CD14-positive monocyte (primary cell): ENCODE results near the gene MPHOSPH6. TPM values are rescaled to one million over a fixed set of nuclear protein-coding genes. Genes with fewer than 3 reads are reported as not detected.

Experiments used
- DNase-seq, 3 donors: peaks; one replicate each; pipeline ENCODE4 v3.0.0-alpha.2; 2011 to 2022
- H2AFZ ChIP-seq: 2 replicates; pipeline ENCODE4 v1.6.0; 2012; ENCODE audit warnings: mild to moderate bottlenecking, low read depth, low read length, inconsistent platforms; ENCODE audit not compliant: insufficient read depth, poor library complexity, severe bottlenecking
- H3K27ac ChIP-seq, 2 donors: 1 replicate in 1 of 2; 2 replicates in 1 of 2; pipeline ENCODE4 v1.5.1; 2012 to 2013; ENCODE audit warnings: low read length in 2 of 2, control low read depth in 1 of 2, inconsistent platforms in 1 of 2, low read depth in 1 of 2, mild to moderate bottlenecking in 1 of 2
- H3K27me3 ChIP-seq, 2 donors: one replicate each; pipeline versions ENCODE4 v1.6.0 to v1.6.1; 2011 to 2013; ENCODE audit warnings: low read length in 2 of 2; ENCODE audit not compliant: control insufficient read depth in 2 of 2, insufficient read depth in 2 of 2
- H3K36me3 ChIP-seq, 2 donors: replicated peaks in 1 of 2; 1 replicate in 1 of 2; 2 replicates in 1 of 2; pipeline versions ENCODE4 v1.5.1 to v1.6.1; 2012 to 2013; ENCODE audit warnings: low read length in 2 of 2, control low read depth in 1 of 2, inconsistent platforms in 1 of 2, mild to moderate bottlenecking in 1 of 2; ENCODE audit not compliant: insufficient read depth in 2 of 2, control insufficient read depth in 1 of 2
- H3K4me1 ChIP-seq, 2 donors: 1 replicate in 1 of 2; 2 replicates in 1 of 2; pipeline versions ENCODE4 v1.5.1 to v1.6.1; 2012 to 2013; ENCODE audit warnings: low read length in 2 of 2, control low read depth in 1 of 2, inconsistent platforms in 1 of 2, mild to moderate bottlenecking in 1 of 2, moderate library complexity in 1 of 2; ENCODE audit not compliant: insufficient read depth in 2 of 2, control insufficient read depth in 1 of 2
- H3K4me2 ChIP-seq: replicated peaks from 2 replicates; pipeline ENCODE3; 2012; ENCODE audit warnings: low read length, moderate library complexity, mild to moderate bottlenecking; ENCODE audit not compliant: poor library complexity, severe bottlenecking; ENCODE audit errors: extremely low read depth
- H3K4me3 ChIP-seq, 3 experiments: fragments of 200-600 bp in 1 of 3; sonication (generic) in 1 of 3; replicated peaks in 1 of 3; 1 replicate in 2 of 3; 2 replicates in 1 of 3; pipeline ENCODE4 v1.5.1; 2011 to 2013; ENCODE audit warnings: low read length in 3 of 3, mild to moderate bottlenecking in 3 of 3, control low read depth in 2 of 3, low read depth in 2 of 3, inconsistent platforms in 1 of 3, moderate library complexity in 1 of 3
- H3K79me2 ChIP-seq: 2 replicates; pipeline ENCODE4 v1.6.0; 2012; ENCODE audit warnings: mild to moderate bottlenecking, control low read depth, inconsistent platforms, low read length, moderate library complexity; ENCODE audit not compliant: insufficient read depth
- H3K9ac ChIP-seq: 2 replicates; pipeline ENCODE4 v1.6.0; 2017; ENCODE audit warnings: low read length, mild to moderate bottlenecking; ENCODE audit not compliant: insufficient read depth, poor library complexity, severe bottlenecking
- H3K9me3 ChIP-seq, 2 donors: replicated peaks in 1 of 2; 1 replicate in 1 of 2; 2 replicates in 1 of 2; pipeline versions ENCODE4 v1.5.1 to v1.6.1; 2012 to 2013; ENCODE audit warnings: low read length in 2 of 2, control low read depth in 1 of 2; ENCODE audit not compliant: control insufficient read depth in 1 of 2, insufficient read depth in 1 of 2
- H4K20me1 ChIP-seq: 2 replicates; pipeline ENCODE4 v1.6.0; 2012; ENCODE audit warnings: mild to moderate bottlenecking, low read length, control low read depth, moderate library complexity; ENCODE audit not compliant: insufficient read depth
- H3K27ac Mint-ChIP-seq, 7 donors: one replicate each; pipeline ENCODE4 v1.8.0; 2020; ENCODE audit warnings: mild to moderate bottlenecking in 7 of 7, mixed read lengths in 7 of 7, moderate library complexity in 6 of 7, inconsistent platforms in 2 of 7
- H3K27me3 Mint-ChIP-seq, 3 donors: one replicate each; pipeline ENCODE4 v1.8.0; 2021 to 2022; ENCODE audit warnings: low read depth in 3 of 3, mild to moderate bottlenecking in 3 of 3, mixed read lengths in 3 of 3, moderate library complexity in 3 of 3, inconsistent platforms in 1 of 3
- H3K36me3 Mint-ChIP-seq, 2 donors: one replicate each; pipeline ENCODE4 v1.8.0; 2020; ENCODE audit warnings: mixed read lengths in 2 of 2, inconsistent platforms in 1 of 2, mild to moderate bottlenecking in 1 of 2
- H3K4me1 Mint-ChIP-seq: one replicate; pipeline ENCODE4 v1.8.0; 2020; ENCODE audit warnings: mild to moderate bottlenecking, mixed read lengths
- H3K4me3 Mint-ChIP-seq, 2 donors: one replicate each; pipeline ENCODE4 v1.8.0; 2020; ENCODE audit warnings: mild to moderate bottlenecking in 2 of 2, mixed read lengths in 2 of 2, moderate library complexity in 1 of 2
- H3K9me3 Mint-ChIP-seq, 7 donors: one replicate each; pipeline ENCODE4 v1.8.0; 2020 to 2022; ENCODE audit warnings: mixed read lengths in 7 of 7, mild to moderate bottlenecking in 6 of 7, moderate library complexity in 6 of 7, inconsistent platforms in 2 of 7
- WGBS: methylation state at CpG from one replicate; pipeline ENCODE4 v1.1.5; 2013; ENCODE audit warnings: missing lambda C conversion rate; ENCODE audit not compliant: insufficient coverage; 5-methylcytosine and 5-hydroxymethylcytosine counted together
- intact Hi-C, 2 donors: fragments of 100-400 bp; cut with micrococcal nuclease; formaldehyde crosslinking; loops; one replicate each; pipeline versions ENCODE4 v1.15.0 to v1.15.1; 2023
- polyA plus RNA-seq, 3 donors: library from polyadenylated mRNA; depleted of rRNA in 1 of 3; unstranded in 2 of 3; stranded (reverse) in 1 of 3; fragments of 300-500 nt in 2 of 3; fragments of >200 nt in 1 of 3; fragmentation: Illumina TruSeq in 2 of 3; gene quantifications; 1 replicate in 2 of 3; 2 replicates in 1 of 3; pipeline ENCODE4 v1.2.3, GENCODE V29; 2012 to 2021
- TF ChIP-seq, protein P1 (sequence below): fragments of 200-600 bp; IDR thresholded peaks from one replicate; pipeline ENCODE4 v1.8.0; 2022; ENCODE audit warnings: antibody characterized with exemption, mild to moderate bottlenecking

Gene MPHOSPH6
- polyA plus RNA-seq, 3 donors, result 8.6 to 37.6 (median 20.2) TPM

DNA sequence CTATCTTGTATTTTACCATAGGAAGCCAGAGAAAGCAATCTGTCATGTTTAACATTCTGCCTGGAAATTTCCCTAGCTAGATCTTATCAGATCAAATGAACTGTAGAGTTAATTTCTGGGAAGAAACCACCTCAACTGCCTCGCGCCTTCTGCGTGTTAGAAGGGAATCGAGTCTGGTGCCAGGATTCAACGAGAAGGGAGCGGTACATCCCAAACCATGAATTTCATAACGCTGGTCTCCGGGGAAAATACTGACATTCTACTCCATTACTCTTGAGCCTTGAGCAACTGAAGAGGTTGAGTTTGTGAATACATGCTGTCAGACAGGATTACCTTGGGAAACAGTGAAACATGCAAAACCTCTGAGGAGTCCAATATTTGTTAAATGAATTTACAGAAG is 35.2 kb downstream of the MPHOSPH6 start:
- H3K9ac ChIP-seq, result no peak overlapping the region
- intact Hi-C loops, result no loop called here
- no peaks in the 10 kb centered on the region for H4K20me1 ChIP-seq

DNA sequence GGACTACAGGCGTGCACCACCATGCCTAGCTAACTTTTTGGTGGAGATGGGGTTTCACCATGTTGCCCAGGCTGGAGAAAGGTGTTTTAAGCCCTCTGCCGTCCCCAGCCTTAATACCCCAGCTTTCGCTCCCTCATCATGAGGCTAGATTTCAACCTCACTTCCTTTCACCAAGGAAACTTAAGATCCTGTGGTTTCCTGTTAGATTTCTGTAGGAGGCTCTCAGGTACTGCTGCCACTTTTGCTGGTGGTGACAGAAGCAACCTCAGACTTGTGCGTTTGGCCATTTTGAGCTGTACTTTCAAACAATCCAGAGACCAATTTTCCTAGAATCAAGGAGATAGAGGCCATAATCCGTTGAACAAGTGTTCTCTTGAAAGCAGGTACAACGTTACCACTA is 36.2 kb downstream of the MPHOSPH6 start:
- Mint-ChIP-seq H3K4me1 (no peaks in the 10 kb centered on the region), H3K4me3 (no peak overlapping the region), H3K9me3 (peaks cover 0 to 3% (median 0%) of the 10 kb centered on the region in 7 donors), H3K27me3 (peaks cover 2 to 5% (median 5%) of the 10 kb centered on the region in 3 donors), H3K27ac (no peak overlapping the region), H3K36me3 (peaks cover 8 to 9% of the 10 kb centered on the region in 2 donors)
- WGBS, result 79% methylated on average over 3 of the region's 6 CpGs
- Histone ChIP-seq H4K20me1 (no peaks in the 10 kb centered on the region), H3K36me3 (peaks cover 0 to 4% of the 10 kb centered on the region in 2 donors), H3K4me3 (no peak overlapping the region), H3K27ac (no peak overlapping the region), H3K9ac (no peak overlapping the region), H2AFZ (no peak overlapping the region), H3K9me3 (no peaks in the 10 kb centered on the region), H3K4me2 (no peak overlapping the region), H3K4me1 (no peaks in the 10 kb centered on the region), H3K27me3 (no peaks in the 10 kb centered on the region), H3K79me2 (no peaks in the 10 kb centered on the region)
- TF ChIP-seq, protein P1, sequence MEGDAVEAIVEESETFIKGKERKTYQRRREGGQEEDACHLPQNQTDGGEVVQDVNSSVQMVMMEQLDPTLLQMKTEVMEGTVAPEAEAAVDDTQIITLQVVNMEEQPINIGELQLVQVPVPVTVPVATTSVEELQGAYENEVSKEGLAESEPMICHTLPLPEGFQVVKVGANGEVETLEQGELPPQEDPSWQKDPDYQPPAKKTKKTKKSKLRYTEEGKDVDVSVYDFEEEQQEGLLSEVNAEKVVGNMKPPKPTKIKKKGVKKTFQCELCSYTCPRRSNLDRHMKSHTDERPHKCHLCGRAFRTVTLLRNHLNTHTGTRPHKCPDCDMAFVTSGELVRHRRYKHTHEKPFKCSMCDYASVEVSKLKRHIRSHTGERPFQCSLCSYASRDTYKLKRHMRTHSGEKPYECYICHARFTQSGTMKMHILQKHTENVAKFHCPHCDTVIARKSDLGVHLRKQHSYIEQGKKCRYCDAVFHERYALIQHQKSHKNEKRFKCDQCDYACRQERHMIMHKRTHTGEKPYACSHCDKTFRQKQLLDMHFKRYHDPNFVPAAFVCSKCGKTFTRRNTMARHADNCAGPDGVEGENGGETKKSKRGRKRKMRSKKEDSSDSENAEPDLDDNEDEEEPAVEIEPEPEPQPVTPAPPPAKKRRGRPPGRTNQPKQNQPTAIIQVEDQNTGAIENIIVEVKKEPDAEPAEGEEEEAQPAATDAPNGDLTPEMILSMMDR, result no peak
- intact Hi-C loops, result no loop called here
- DNase-seq, result no peak

More for the DNA sequence above, 35.2 kb downstream of the MPHOSPH6 start:
- Mint-ChIP-seq H3K9me3 (peaks cover 0 to 4% (median 0%) of the 10 kb centered on the region in 7 donors), H3K27ac (peak overlapping the region in 1 of 7 donors; percentile 7), H3K36me3 (peaks cover 12 to 14% of the 10 kb centered on the region in 2 donors), H3K27me3 (peaks cover 2 to 5% (median 5%) of the 10 kb centered on the region in 3 donors), H3K4me3 (no peak overlapping the region), H3K4me1 (no peaks in the 10 kb centered on the region)
- TF ChIP-seq, protein P1, result no peak
- Histone ChIP-seq H3K4me2 (no peak overlapping the region), H3K9me3 (no peaks in the 10 kb centered on the region), H3K27me3 (no peaks in the 10 kb centered on the region), H2AFZ (no peak overlapping the region), H3K36me3 (peaks cover 0 to 5% of the 10 kb centered on the region in 2 donors), H3K27ac (no peak overlapping the region), H3K79me2 (no peaks in the 10 kb centered on the region), H3K4me1 (no peaks in the 10 kb centered on the region), H3K4me3 (no peak overlapping the region)
- no peak for DNase-seq
- no CpG with 5 or more reads among the region's 8 CpGs for WGBS
